Mucosa of rectum (tissue), 2 donors: ENCODE results near the gene GRB10.

Experiments
- H3K27ac ChIP-seq, 2 donors: one replicate each; pipeline ENCODE4 v1.7.0; 2013; ENCODE audit warnings: inconsistent platforms in 2 of 2, low read depth in 2 of 2, low read length in 2 of 2
- H3K27me3 ChIP-seq, 2 donors: one replicate each; pipeline ENCODE4 v1.7.0; 2013; ENCODE audit warnings: low read length in 2 of 2; ENCODE audit not compliant: control insufficient read depth in 2 of 2, insufficient read depth in 2 of 2
- H3K36me3 ChIP-seq, 2 donors: one replicate each; pipeline ENCODE4 v1.7.0; 2013; ENCODE audit warnings: low read length in 2 of 2; ENCODE audit not compliant: control insufficient read depth in 2 of 2, insufficient read depth in 2 of 2
- H3K4me1 ChIP-seq, 2 donors: one replicate each; pipeline ENCODE4 v1.7.0; 2013; ENCODE audit warnings: low read length in 2 of 2, mild to moderate bottlenecking in 1 of 2; ENCODE audit not compliant: control insufficient read depth in 2 of 2, insufficient read depth in 2 of 2
- H3K4me3 ChIP-seq, 2 donors: one replicate each; pipeline ENCODE4 v1.7.0; 2013; ENCODE audit warnings: low read length in 2 of 2
- H3K9ac ChIP-seq, 2 donors: one replicate each; pipeline ENCODE4 v1.7.0; 2013; ENCODE audit warnings: low read length in 2 of 2, low read depth in 1 of 2, mild to moderate bottlenecking in 1 of 2
- H3K9me3 ChIP-seq, 2 donors: one replicate each; pipeline ENCODE4 v1.7.0; 2013; ENCODE audit warnings: low read length in 2 of 2; ENCODE audit not compliant: control insufficient read depth in 2 of 2
- donor health status: healthy.
- donor health status: Normal muscosa, but diverticular disease.

GRB10 gene

DNA sequence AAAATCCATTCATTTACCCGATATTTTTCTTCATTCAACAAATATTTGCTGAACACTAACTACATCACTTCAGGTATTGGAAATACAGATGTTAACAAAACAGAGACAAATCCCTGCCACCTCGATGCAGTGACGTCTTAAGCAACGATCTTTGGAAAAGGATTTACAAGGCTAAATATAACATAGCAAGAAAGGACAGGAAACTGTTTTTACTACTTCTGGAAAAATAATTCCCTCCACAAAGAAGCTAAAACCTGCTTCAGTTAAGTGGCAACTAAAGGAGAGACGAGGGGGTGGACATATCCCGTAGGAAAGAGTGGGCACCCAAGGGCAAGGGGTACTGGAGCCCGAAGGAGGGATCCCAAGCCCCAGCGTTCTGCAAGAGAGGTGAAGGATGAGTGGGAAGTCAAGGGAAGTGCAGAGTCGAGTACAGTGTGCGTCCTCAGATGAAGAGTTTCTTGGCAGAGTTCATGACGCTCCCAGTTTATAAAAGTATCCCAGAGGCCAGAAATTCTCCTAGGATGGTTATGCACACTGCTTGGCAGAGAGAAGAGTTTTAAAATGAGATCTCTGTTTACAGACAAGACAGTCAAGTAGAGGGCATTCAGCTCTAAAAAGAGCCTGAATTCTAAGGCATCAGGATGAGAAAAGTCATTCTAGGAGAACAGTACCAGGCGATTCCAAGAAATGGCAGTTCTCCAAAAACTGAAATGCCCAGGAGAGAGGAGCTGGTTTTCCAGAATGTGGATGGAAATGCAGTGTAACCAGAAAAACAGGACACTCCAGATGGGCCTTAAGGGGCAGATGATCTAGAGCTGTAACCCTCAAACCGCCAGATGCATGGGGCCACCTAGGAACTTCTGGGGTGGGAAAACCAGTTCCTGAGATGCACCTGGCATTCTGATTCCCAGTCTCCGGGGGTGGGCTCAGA lies 97.3 kb downstream of the GRB10 start:
- H3K4me3 ChIP-seq, result no peak overlapping the region
- H3K36me3 ChIP-seq, result no peaks in the 10 kb centered on the region
- no peaks in the 10 kb centered on the region for H3K27me3 ChIP-seq
- no peak overlapping the region for H3K9ac ChIP-seq
- peak overlapping the region in 1 of 2 donors; percentile 25 for H3K27ac ChIP-seq
- H3K9me3 ChIP-seq, result no peaks in the 10 kb centered on the region
- H3K4me1 ChIP-seq, result peaks cover 10 to 13% of the 10 kb centered on the region in 2 donors

DNA sequence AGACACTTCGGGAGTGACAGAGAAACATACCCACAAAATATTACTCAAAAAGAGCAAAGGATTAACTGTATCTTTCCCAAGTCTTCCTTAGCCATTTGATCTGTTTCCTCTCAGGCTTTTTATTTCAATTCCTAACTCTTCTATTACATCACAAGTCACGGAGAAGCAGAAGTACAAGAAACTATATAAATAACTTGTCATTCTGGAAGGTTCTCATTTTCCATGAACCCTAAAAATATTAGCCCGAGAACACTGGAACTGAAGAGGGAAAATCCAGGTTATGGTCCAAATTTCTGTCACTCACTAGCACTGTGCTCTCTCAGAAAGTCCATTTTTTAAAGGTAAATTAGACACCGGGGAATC lies 98.0 kb downstream of the GRB10 start:
- Histone ChIP-seq H3K9me3 (no peaks in the 10 kb centered on the region), H3K4me3 (no peak overlapping the region), H3K27me3 (no peaks in the 10 kb centered on the region), H3K9ac (no peak overlapping the region), H3K4me1 (peaks cover 11 to 13% of the 10 kb centered on the region in 2 donors), H3K36me3 (no peaks in the 10 kb centered on the region), H3K27ac (peak overlapping the region in 1 of 2 donors; percentile 11)

GRCh38 chr7:50684011-50684712 lies 98.5 kb downstream of the GRB10 start:
- Histone ChIP-seq H3K27ac (peak overlapping the region in 1 of 2 donors; percentile 11), H3K9ac (no peak overlapping the region), H3K4me1 (peaks cover 13 to 16% of the 10 kb centered on the region in 2 donors), H3K27me3 (no peaks in the 10 kb centered on the region), H3K36me3 (no peaks in the 10 kb centered on the region), H3K9me3 (no peaks in the 10 kb centered on the region), H3K4me3 (no peak overlapping the region)

GRCh38 chr7:50682573-50682972 lies 100.1 kb downstream of the GRB10 start:
- Histone ChIP-seq H3K9me3 (no peaks in the 10 kb centered on the region), H3K4me3 (no peak overlapping the region), H3K4me1 (peaks cover 13 to 16% of the 10 kb centered on the region in 2 donors), H3K9ac (no peak overlapping the region), H3K27me3 (no peaks in the 10 kb centered on the region), H3K36me3 (no peaks in the 10 kb centered on the region), H3K27ac (no peak overlapping the region)

DNA sequence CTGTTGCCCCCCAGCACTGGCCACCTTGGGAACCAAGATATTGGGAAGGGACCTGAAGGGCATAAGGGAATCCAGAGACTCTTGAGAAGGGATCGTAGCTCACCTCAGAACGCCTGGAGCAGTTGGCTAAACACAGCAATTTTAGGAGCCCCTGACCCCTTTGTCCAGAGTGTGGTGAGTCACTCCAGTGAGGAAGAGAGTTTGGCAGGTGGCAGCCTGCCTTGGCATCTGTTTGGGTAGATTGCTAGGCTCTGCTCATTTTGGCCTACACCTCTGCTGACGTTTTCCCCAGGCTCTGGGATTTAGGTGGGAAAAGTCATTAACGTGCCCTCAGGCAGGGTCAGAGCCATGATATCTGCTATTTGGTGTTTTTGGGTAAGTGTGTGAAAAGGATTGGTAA lies 100.6 kb downstream of the GRB10 start:
- Histone ChIP-seq H3K9ac (no peak overlapping the region), H3K27ac (no peak overlapping the region), H3K27me3 (no peaks in the 10 kb centered on the region), H3K9me3 (no peaks in the 10 kb centered on the region), H3K4me1 (peaks cover 13 to 16% of the 10 kb centered on the region in 2 donors), H3K4me3 (peak overlapping the region in 1 of 2 donors; percentile 42), H3K36me3 (no peaks in the 10 kb centered on the region)

GRCh38 chr7:50681432-50682045 lies 101.2 kb downstream of the GRB10 start:
- peak overlapping the region; percentile 36 to 42 for H3K4me3 ChIP-seq
- no peaks in the 10 kb centered on the region for H3K27me3 ChIP-seq
- peak overlapping the region in 1 of 2 donors; percentile 12 for H3K9ac ChIP-seq
- H3K9me3 ChIP-seq, result no peaks in the 10 kb centered on the region
- H3K4me1 ChIP-seq, result peaks cover 13 to 16% of the 10 kb centered on the region in 2 donors
- H3K36me3 ChIP-seq, result no peaks in the 10 kb centered on the region
- H3K27ac ChIP-seq, result peak overlapping the region in 1 of 2 donors; percentile 31

GRCh38 chr7:50679218-50680007 lies 103.3 kb downstream of the GRB10 start:
- Histone ChIP-seq H3K27me3 (no peaks in the 10 kb centered on the region), H3K4me3 (no peak overlapping the region), H3K4me1 (peaks cover 13 to 16% of the 10 kb centered on the region in 2 donors), H3K36me3 (no peaks in the 10 kb centered on the region), H3K27ac (no peak overlapping the region), H3K9ac (no peak overlapping the region), H3K9me3 (no peaks in the 10 kb centered on the region)

- no peak overlapping the region for H3K9ac ChIP-seq
- no peaks in the 10 kb centered on the region for H3K27me3 ChIP-seq
- H3K4me3 ChIP-seq, result no peak overlapping the region
- H3K27ac ChIP-seq, result no peak overlapping the region
- H3K9me3 ChIP-seq, result no peaks in the 10 kb centered on the region
- peaks cover 13 to 16% of the 10 kb centered on the region in 2 donors for H3K4me1 ChIP-seq
- H3K36me3 ChIP-seq, result no peaks in the 10 kb centered on the region
Observed at GRCh38 chr7:50678586-50678985, 104.1 kb downstream of the GRB10 start.

DNA sequence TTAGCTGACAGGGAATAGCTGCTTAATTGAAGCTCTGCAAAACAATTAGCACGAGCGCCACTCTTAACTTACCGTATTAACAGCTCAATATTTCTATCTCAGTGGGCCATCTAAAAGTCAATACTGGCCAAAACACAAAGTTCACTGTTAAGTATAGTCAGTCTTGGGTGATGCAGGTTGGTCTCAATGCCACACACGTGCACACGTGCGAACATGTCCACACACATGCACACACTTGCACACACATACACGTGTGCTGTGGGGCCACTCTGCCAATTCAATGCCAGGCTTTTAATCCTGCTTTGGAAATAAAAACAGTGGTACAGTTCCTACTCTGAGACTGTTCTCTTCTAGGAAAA lies 105.1 kb downstream of the GRB10 start:
- H3K27ac ChIP-seq, result no peak overlapping the region
- H3K9me3 ChIP-seq, result no peaks in the 10 kb centered on the region
- no peaks in the 10 kb centered on the region for H3K27me3 ChIP-seq
- no peaks in the 10 kb centered on the region for H3K36me3 ChIP-seq
- peaks cover 13 to 16% of the 10 kb centered on the region in 2 donors for H3K4me1 ChIP-seq
- no peak overlapping the region for H3K9ac ChIP-seq
- H3K4me3 ChIP-seq, result no peak overlapping the region
